HCT116 (cell line): ENCODE measurements around the gene RYR2. TPM values are rescaled to one million over a fixed set of nuclear protein-coding genes. Genes with fewer than 3 reads are reported as not detected.

Source experiments
- ATAC-seq: fragments of 200-7000 bp; cut with Tn5 transposase; 2 replicates; pipeline ENCODE4 v1.9.1; 2020; ENCODE audit warnings: mild to moderate bottlenecking, moderate library complexity
- BruUV-seq: library from RNA; stranded (reverse); fragments of 400-500 nt; replicated peaks from 2 replicates; lab custom pipeline; 2021; lab: Mats Ljungman, UMichigan
- CTCF ChIA-PET: fragments of 300-600 bp; sonication (Branson Sonifier 250); formaldehyde crosslinking; loops from one replicate; lab custom pipeline; 2021; ENCODE audit warnings: antibody characterized with exemption; lab: Charles Lee
- POLR2A ChIA-PET: fragments of 300-600, 350-600 bp; sonication (Branson Sonifier 250); formaldehyde crosslinking; loops from one replicate; lab custom pipeline; 2021; ENCODE audit warnings: antibody characterized with exemption; lab: Charles Lee
- RAD21 ChIA-PET, 2 experiments: fragments of 300-600 bp; sonication (Branson Sonifier 250); formaldehyde crosslinking; loops; one replicate each; lab custom pipeline; 2023; ENCODE audit warnings: low total read pairs in 2 of 2; ENCODE audit not compliant: uncharacterized antibody in 2 of 2, unreplicated experiment in 2 of 2, low non-redundant PET in 1 of 2; lab: Charles Lee
- DNase-seq: peaks from one replicate; pipeline ENCODE4 v3.0.0-alpha.2; 2010; ENCODE audit warnings: low read depth, low spot score
- H2AFZ ChIP-seq: fragments of 200-600 bp; shearing (Covaris generic), sonication (generic); 2 replicates; pipeline ENCODE4 v1.6.1; 2017; ENCODE audit warnings: low read depth, mixed run types, mixed read lengths, antibody characterized with exemption, low read length; ENCODE audit not compliant: poor library complexity, severe bottlenecking
- H3K27ac ChIP-seq: 2 replicates; pipeline ENCODE4 v1.5.1; 2012; ENCODE audit warnings: low read depth, low read length
- H3K27me3 ChIP-seq: fragments of 200-600 bp; sonication (generic); 2 replicates; pipeline ENCODE4 v1.6.1; 2016; ENCODE audit warnings: mixed run types, low read length, mixed read lengths; ENCODE audit not compliant: insufficient read depth
- H3K36me3 ChIP-seq, 2 experiments: fragments of 200-500 bp in 1 of 2; fragments of 200-600 bp in 1 of 2; sonication (Bioruptor generic) in 1 of 2; sonication (generic) in 1 of 2; 2 replicates each; pipeline versions ENCODE4 v1.5.1 to v1.6.1; 2014 to 2016; ENCODE audit warnings: low read length in 2 of 2, inconsistent platforms in 1 of 2, mixed read lengths in 1 of 2, mixed run types in 1 of 2; ENCODE audit not compliant: insufficient read depth in 2 of 2, control insufficient read depth in 1 of 2
- H3K4me1 ChIP-seq, 2 experiments: fragments of 200-600 bp in 1 of 2; sonication (generic) in 1 of 2; 2 replicates each; pipeline versions ENCODE4 v1.5.1 to v1.6.1; 2012 to 2017; ENCODE audit warnings: low read length in 2 of 2, inconsistent platforms in 1 of 2, mild to moderate bottlenecking in 1 of 2, mixed read lengths in 1 of 2, mixed run types in 1 of 2, moderate library complexity in 1 of 2; ENCODE audit not compliant: insufficient read depth in 2 of 2, control insufficient read depth in 1 of 2
- H3K4me2 ChIP-seq: fragments of 200-600 bp; sonication (generic); 2 replicates; pipeline ENCODE4 v1.6.1; 2017; ENCODE audit warnings: mixed run types, low read length, mixed read lengths
- H3K4me3 ChIP-seq, 2 experiments: fragments of 200-600 bp in 1 of 2; sonication (generic) in 1 of 2; replicated peaks in 1 of 2; 2 replicates each; pipeline ENCODE4 v1.5.1; 2011 to 2016; ENCODE audit warnings: low read length in 2 of 2, control low read depth in 1 of 2, low read depth in 1 of 2, mild to moderate bottlenecking in 1 of 2, mixed read lengths in 1 of 2, mixed run types in 1 of 2
- H3K79me2 ChIP-seq: fragments of 200-600 bp; sonication (generic); 2 replicates; pipeline ENCODE4 v1.6.1; 2017; ENCODE audit warnings: mild to moderate bottlenecking, mixed run types, low read length, moderate library complexity, mixed read lengths; ENCODE audit not compliant: insufficient read depth
- H3K9ac ChIP-seq: fragments of 200-600 bp; sonication (generic); 2 replicates; pipeline ENCODE4 v1.6.1; 2016; ENCODE audit warnings: low read length, mixed read lengths
- H3K9me2 ChIP-seq: fragments of 200-600 bp; sonication (generic), shearing (Covaris generic); 2 replicates; pipeline ENCODE4 v1.6.1; 2017; ENCODE audit warnings: mixed run types, mild to moderate bottlenecking, moderate library complexity; ENCODE audit not compliant: insufficient read depth
- H3K9me3 ChIP-seq, 2 experiments: fragments of 200-500 bp in 1 of 2; fragments of 200-600 bp in 1 of 2; sonication (Bioruptor generic) in 1 of 2; sonication (generic) in 1 of 2; 2 replicates each; pipeline ENCODE4 v1.6.1; 2014 to 2017; ENCODE audit warnings: low read length in 2 of 2, mixed read lengths in 2 of 2, inconsistent platforms in 1 of 2, low read depth in 1 of 2, mild to moderate bottlenecking in 1 of 2, mixed run types in 1 of 2, moderate library complexity in 1 of 2; ENCODE audit not compliant: control insufficient read depth in 1 of 2, insufficient read depth in 1 of 2
- H4K20me1 ChIP-seq: fragments of 200-600 bp; sonication (generic), shearing (Covaris generic); 2 replicates; pipeline ENCODE4 v1.6.1; 2017; ENCODE audit warnings: mixed run types, mild to moderate bottlenecking, moderate library complexity; ENCODE audit not compliant: insufficient read depth
- CBX3 ChIP-seq: IDR thresholded peaks from 2 replicates; pipeline ENCODE4 v1.6.1; 2012; ENCODE audit warnings: low read depth
- EZH2phosphoT487 ChIP-seq: fragments of 200-600 bp; IDR thresholded peaks from 2 replicates; pipeline ENCODE4 v1.6.1; 2018; ENCODE audit warnings: antibody characterized with exemption, borderline replicate concordance
- MAX ChIP-seq: IDR thresholded peaks from 2 replicates; pipeline ENCODE4 v1.6.1; 2012
- REST ChIP-seq: IDR thresholded peaks from 2 replicates; pipeline ENCODE4 v1.6.1; 2012; ENCODE audit warnings: low read depth
- SP1 ChIP-seq: IDR thresholded peaks from 2 replicates; pipeline ENCODE4 v1.6.1; 2012; ENCODE audit warnings: low read depth
- SRF ChIP-seq: IDR thresholded peaks from 2 replicates; pipeline ENCODE4 v1.6.1; 2012; ENCODE audit warnings: low read depth
- ZFX ChIP-seq: fragments of 450-650 bp; IDR thresholded peaks from 2 replicates; pipeline ENCODE4 v1.6.1; 2017
- intact Hi-C: fragments of 100-400 bp; cut with micrococcal nuclease; formaldehyde crosslinking; loops from 2 replicates; pipeline ENCODE4 v1.10.0; 2022
- total RNA-seq: library from RNA; stranded (reverse); gene quantifications from one replicate; pipeline ENCODE4 v1.2.1, GENCODE V29; 2021; ENCODE audit not compliant: unreplicated experiment

The RYR2 gene
- total RNA-seq, 1 experiment from 2014 or later, result 0.02 TPM

GRCh38 chr1:237583270-237583669 lies 541.3 kb downstream of the RYR2 start (continued):
- TF ChIP-seq REST (no peak), EZH2phosphoT487 (no peak), SP1 (no peak), MAX (no peak)

GRCh38 chr1:237583756-237584155 lies 541.8 kb downstream of the RYR2 start:
- Histone ChIP-seq H3K4me3 (no peak overlapping the region), H3K9me3 (peaks cover 0 to 10% of the 10 kb centered on the region in 2 experiments; a peak in 1 of 4 replicates), H3K9me2 (no peaks in the 10 kb centered on the region)
- DNase-seq, result no peak
- TF ChIP-seq REST (no peak), CBX3 (no peak), ZFX (no peak), SRF (no peak)
- TF ChIP-seq, all 23 proteins: peak for 0
- BruUV-seq, result no TSS peak
- CTCF ChIA-PET, result no interaction called here
- no peaks in the 10 kb centered on the region for H3K36me3 ChIP-seq
- H4K20me1 ChIP-seq, result no peaks in the 10 kb centered on the region
- no peaks in the 10 kb centered on the region for H3K4me1 ChIP-seq
- ATAC-seq, result no peak
- H3K9ac ChIP-seq, result no peak overlapping the region
- no peak overlapping the region for H2AFZ ChIP-seq
- POLR2A ChIA-PET, result no interaction called here
- no peaks in the 10 kb centered on the region for H3K27me3 ChIP-seq
- H3K4me2 ChIP-seq, result no peak overlapping the region
- RAD21 ChIA-PET, result no interaction called here
- H3K79me2 ChIP-seq, result no peaks in the 10 kb centered on the region
- H3K27ac ChIP-seq, result no peak overlapping the region
- intact Hi-C loops, result no loop called here
